RWPE1 (cell line): ENCODE data around the gene FOXQ1.

ENCODE experiments used
- CTCF ChIA-PET: fragments of 350-600 bp; sonication (Branson Sonifier 250); formaldehyde crosslinking; extraction: SDS; loops from one replicate; lab custom pipeline; 2021; lab: Yijun Ruan, JAX
- POLR2A ChIA-PET: fragments of 400-600 bp; formaldehyde crosslinking; extraction: SDS; loops from one replicate; lab custom pipeline; 2020; ENCODE audit warnings: antibody characterized with exemption; ENCODE audit not compliant: low non-redundant PET; lab: Yijun Ruan, JAX
- DNase-seq: peaks from one replicate; pipeline ENCODE4 v3.0.0; 2012; ENCODE audit warnings: low spot score
- H3K27ac ChIP-seq: fragments of 450-650 bp; 2 replicates; pipeline ENCODE4 v1.5.1; 2017
- CTCF ChIP-seq: fragments of 450-650 bp; conservative IDR thresholded peaks from 2 replicates; pipeline ENCODE4 v1.5.1; 2017; ENCODE audit warnings: low read depth, mild to moderate bottlenecking

Gene FOXQ1

DNA sequence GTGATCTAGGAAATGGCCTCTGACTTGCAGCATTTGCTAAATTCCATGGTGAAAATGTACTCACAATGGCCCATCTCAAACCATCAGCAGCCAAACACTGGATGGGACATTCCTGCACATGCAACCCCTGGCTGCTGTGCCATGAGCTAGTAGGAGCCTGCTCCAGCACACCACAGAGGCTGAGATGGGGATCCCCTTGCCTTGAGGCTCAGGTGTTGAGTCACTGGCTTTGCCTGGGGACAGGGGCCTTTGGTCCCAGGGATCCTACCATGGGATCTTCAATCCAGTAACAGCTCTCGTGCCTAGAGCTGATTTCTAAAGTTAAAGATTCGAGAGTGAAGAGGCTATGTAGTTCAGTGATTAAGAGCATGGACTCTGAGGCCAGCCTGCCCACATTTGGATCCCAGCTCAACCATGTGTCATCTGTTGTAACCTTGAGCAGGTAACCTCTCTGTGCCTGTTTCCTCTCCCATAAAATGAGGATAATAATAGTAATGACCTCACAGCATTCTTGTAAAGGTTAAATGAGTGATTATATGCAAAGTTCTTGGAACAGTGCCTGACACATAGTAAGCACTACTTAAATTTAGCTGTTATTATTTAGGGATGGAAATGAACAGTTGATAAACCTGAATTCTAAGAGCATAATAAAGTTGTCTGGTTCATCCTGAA, 16.4 kb downstream of the FOXQ1 start:
- POLR2A ChIA-PET = no interaction called here
- CTCF ChIA-PET = no interaction called here
- no peak overlapping the region for H3K27ac ChIP-seq
- TF ChIP-seq CTCF = no peak
- DNase-seq = no peak

DNA sequence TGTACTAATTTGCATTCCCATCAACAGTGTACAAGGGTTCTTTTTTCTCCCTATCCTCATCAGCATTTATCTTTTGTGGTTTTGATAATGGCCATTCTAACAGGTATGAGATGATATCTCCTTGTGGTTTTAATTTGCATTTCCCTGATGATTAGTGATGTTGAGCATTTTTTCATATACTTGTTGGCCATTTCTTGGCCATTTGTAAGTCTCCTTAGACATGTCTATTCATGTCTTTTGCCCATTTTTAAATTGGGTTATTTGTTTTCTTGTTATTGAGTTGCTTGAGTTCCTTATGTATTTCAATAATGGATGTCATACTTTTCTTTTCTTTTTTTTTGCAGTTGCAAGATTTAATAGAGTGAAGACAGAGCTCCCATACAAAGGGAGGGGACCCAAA, 17.8 kb downstream of the FOXQ1 start:
- ChIA-PET POLR2A (no interaction called here), CTCF (no interaction called here)
- DNase-seq = no peak
- no peak for TF ChIP-seq CTCF
- no peak overlapping the region for H3K27ac ChIP-seq

GRCh38 chr6:1334684-1335083, 22.8 kb downstream of the FOXQ1 start:
- no peak for TF ChIP-seq CTCF
- POLR2A ChIA-PET = no interaction called here
- no peak for DNase-seq
- CTCF ChIA-PET = interaction anchor here (0.6 to 3.0 kb wide), 8 partner anchors 10 to 503 kb away, joined by 3 to 28 read pairs (median 4); no protein-coding TSS in a partner anchor
- peak overlapping the region; percentile 88 for H3K27ac ChIP-seq

DNA sequence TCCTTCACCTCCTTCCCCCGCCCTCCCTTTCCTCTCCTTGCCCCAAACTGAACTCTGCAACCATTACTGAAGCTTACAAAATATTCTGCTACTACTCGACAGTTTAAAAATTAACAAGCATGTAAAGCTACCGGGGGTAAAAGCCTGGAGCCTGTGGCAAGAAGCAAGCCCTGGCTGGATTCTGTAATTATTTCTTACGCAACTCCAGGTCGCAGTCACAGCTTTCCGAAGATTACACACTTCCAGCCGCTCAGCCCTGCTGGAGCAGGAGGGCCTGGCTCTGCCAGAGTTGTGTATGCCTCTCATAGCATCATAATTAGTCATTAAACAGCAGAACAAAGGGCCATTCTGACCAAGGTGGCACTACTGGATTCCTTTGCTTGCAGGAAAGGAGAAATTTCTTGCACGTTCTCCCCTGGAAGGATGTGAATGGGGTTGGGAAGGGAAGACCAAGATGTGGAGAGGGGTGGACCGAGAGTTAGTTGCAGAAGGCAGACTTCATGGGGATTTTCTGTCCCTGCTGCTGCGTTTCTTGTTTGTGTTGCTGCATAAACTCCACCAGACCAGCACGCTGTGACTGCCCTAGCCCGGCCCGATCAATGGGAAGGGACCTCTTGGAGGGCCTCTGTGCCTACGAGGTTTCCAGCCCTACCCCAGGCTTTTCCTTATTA, 23.6 kb downstream of the FOXQ1 start:
- peak; percentile 89 for DNase-seq
- ChIA-PET POLR2A (interaction anchor here (0.6 to 0.7 kb wide), 2 partner anchors 9 to 67 kb away, joined by 3 to 5 read pairs; no protein-coding TSS in a partner anchor), CTCF (interaction anchor here (0.6 to 3.0 kb wide), 16 partner anchors 11 to 613 kb away, joined by 3 to 28 read pairs (median 4); partner anchors contain the start of gene FOXQ1)
- peak overlapping the region; percentile 88 for H3K27ac ChIP-seq
- TF ChIP-seq CTCF = no peak

- ChIA-PET CTCF (interaction anchor here (0.5 to 3.0 kb wide), 14 partner anchors 10 to 619 kb away, joined by 3 to 28 read pairs (median 4); partner anchors contain the start of gene FOXQ1), POLR2A (no interaction called here)
- peak; percentile 27; the same call in 1 of the 2 replicates for TF ChIP-seq CTCF
- peak overlapping the region; percentile 88 for H3K27ac ChIP-seq
- peak; percentile 76 for DNase-seq
These were observed 24.4 kb downstream of the FOXQ1 start for GRCh38 chr6:1336246-1336843.

DNA sequence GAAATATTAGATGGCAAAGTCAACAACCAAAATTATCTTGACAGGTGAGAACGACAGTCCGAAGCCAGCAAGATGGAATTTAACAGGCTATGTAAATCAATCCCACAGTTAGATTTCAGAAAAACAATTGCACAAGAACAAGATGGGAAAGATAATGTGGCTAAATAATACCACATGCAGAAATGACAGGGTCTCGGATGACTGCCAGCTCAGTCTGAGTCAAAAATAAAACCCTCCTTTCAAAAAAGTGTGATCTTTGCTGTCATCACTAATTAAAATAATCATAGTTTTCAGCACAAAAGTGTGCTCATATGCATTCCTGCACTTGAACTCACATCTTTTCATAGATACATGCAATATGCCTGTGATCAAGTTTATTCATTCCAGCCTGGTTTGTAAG, 25.9 kb downstream of the FOXQ1 start:
- CTCF ChIA-PET = no interaction called here
- POLR2A ChIA-PET = no interaction called here

More for the DNA sequence above, 25.9 kb downstream of the FOXQ1 start:
- no peak for DNase-seq
- no peak for TF ChIP-seq CTCF
- H3K27ac ChIP-seq = no peak overlapping the region
